HG02943 (cell line): ENCODE data around the gene TAF11L6.
"Not testable (repeated sequence)": the region's sequence is repeated elsewhere in the genome, so short reads cannot be mapped to it uniquely, and the experiment has no call there.

Experiments used
- ATAC-seq: cut with Tn5 transposase; IDR thresholded peaks from one replicate; pipeline ENCODE4 v1.9.1; 2021; ENCODE audit warnings: mild to moderate bottlenecking, low read depth, moderate library complexity; ENCODE audit not compliant: unreplicated experiment

TAF11L6 gene

GRCh38 chr5:17528369-17528768 lies at the start of gene TAF11L6:
TAF11L6 (plus strand) TSS chr5:17528669.
- not testable (repeated sequence) for ATAC-seq

DNA sequence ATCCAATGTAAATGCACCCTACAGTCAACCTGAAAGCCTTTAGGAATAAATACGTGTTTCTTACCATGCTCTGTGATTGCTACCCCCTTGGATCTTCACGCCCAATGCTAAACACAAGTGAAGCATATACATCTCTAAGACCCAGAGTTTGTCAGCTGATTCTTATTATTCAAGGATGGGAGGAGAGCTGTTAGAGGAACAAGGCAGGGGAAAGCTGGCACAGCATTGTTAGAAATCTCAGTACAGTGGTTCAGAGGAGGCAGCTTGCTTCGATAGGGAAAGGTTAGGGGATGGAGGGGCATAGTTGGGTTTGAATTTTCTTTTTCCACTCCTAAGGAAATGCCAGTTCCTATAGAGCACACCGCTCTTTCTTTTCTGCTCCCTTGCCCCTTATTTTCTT lies 47.1 kb upstream of the TAF11L6 start:
- no peak for ATAC-seq

DNA sequence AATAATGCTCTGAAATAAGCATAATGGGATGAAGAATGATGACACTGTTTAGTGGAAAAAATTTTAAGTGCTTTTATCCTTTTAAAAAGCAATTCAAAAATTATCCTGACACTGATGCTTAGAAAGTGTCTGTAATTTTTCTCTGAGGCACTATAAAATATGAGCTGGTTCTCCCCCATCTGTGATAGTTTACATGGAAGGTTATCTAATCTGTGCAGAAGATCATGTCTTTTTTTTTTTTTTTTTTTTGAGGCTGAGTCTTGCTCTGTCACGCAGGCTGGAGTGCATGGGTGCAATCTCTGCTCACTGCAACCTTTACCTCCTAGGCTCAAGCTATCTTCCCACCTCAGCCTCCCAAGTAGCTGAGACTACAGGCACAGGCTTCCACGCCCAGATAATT lies 45.7 kb upstream of the TAF11L6 start:
- ATAC-seq = no peak

DNA sequence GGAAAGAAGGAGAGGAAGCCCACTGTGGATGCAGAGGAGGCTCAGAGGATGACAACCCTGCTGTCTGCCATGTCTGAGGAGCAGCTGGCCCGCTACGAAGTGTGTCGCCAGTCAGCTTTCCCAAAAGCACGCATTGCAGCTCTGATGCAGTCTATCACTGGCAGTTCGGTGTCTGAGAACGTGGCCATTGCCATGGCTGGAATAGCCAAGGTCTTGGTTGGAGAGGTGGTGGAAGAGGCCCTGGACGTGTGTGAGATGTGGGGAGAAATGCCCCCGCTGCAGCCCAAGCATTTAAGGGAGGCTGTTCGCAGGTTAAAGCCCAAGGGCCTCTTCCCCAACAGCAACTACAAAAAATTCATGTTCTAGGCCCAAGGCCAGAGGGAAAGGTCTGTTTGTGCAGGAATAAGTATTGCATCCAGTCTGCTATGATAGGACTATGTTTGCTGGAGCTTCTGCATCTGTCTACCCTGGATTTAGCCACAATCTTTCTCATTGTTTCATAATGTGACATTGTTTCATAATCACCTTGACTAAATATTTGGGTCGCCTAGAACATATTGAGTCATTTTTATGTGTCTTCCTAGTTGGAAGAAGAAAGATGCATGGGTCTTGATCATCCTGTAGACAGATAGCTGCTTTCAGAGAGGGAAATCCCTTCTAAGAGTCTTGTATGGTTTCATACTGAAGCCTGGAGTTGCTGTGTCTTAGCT lies 41.9 kb upstream of the TAF11L6 start:
- ATAC-seq = not testable (repeated sequence)

DNA sequence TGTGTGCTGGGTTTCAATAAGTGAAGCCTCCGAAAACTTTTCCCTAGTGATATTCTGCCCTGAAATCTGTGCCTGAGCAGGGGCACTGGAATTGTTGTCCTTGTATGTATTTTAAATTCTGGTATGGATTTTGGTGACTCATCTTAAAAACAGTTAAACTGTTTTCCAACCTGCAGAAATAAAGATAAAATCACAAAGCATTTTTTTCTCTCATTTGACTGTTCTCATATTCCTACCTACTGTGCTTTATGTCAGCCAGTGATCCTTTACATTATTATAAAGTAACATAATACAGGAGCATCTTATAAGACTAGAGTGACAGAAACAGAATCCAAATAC lies 41.3 kb upstream of the TAF11L6 start:
- no peak for ATAC-seq

DNA sequence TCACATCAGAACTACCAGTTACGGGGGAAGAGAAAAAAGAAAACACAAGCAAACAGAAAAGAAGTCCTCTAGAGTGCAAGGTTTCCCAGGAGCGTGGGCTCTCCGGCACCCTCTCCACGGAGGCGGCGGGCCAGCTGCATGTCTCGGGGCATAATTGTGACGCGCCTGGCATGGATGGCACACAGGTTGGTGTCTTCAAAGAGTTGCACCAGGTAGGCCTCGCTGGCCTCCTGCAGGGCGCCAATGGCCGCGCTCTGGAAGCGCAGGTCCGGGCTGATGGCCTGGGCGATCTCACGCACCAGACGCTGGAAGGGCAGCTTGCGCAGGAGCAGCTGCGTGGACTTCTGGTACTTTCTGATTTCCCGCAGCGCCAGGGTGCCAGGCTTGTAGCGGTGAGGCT lies 37.2 kb upstream of the TAF11L6 start:
- ATAC-seq = not testable (repeated sequence)

GRCh38 chr5:17492770-17493169 lies 35.7 kb upstream of the TAF11L6 start:
- no peak for ATAC-seq

GRCh38 chr5:17497446-17497845 lies 31.0 kb upstream of the TAF11L6 start:
- no peak for ATAC-seq

DNA sequence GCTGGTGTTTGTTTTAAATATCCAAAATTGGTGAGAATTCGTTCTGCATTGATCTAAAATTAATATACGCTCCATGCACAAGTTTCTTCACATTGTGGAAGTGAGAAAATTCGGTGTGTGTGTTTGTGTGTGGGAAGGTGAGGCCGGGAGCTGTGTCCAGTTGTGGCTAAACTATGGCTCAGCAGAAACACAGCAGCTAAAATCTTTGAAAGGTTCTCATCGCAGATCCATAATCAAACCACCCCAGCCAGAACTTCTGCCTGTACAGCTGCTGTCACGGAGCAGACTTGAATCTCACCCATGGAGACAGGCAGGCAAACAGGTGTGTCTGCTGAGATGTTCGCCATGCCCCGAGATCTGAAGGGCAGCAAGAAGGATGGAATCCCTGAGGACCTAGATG lies 30.5 kb upstream of the TAF11L6 start, which contains the start of gene TAF11L2:
Gene TAF11L2, plus strand, starts transcription at position 301 of the 400 bp plus-strand sequence.
- ATAC-seq = not testable (repeated sequence)

- ATAC-seq = no peak
Observed at GRCh38 chr5:17511775-17512325, 16.6 kb upstream of the TAF11L6 start.

GRCh38 chr5:17517526-17517925 lies 10.9 kb upstream of the TAF11L6 start:
- ATAC-seq = not testable (repeated sequence)

- not testable (repeated sequence) for ATAC-seq
Observed at GRCh38 chr5:17518067-17518466, 10.4 kb upstream of the TAF11L6 start, which contains the start of gene TAF11L3. TAF11L3 (plus strand) TSS chr5:17518367.

DNA sequence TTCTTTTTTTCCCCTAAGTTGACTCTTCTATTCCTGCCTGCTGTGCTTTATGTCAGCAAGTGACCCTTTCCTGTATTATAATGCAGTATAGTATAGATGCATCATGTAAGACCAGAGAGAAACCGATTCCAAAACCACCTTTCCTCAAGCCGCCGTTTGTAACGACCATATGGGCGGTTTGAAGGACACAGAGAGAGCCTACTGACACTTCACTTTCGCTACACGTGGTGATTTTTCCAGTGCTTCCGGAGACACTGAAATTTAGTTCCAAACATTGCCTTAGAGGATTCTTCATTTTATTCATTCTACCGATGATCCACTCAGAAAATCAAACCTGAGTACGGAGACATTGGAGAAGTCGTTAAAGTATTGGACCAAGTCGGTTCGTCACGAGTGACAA lies 9.0 kb upstream of the TAF11L6 start:
- not testable (repeated sequence) for ATAC-seq

GRCh38 chr5:17521501-17521900 lies 7.0 kb upstream of the TAF11L6 start, which contains the start of gene TAF11L4:
TAF11L4 (plus strand) TSS chr5:17521801.
- ATAC-seq = not testable (repeated sequence)

DNA sequence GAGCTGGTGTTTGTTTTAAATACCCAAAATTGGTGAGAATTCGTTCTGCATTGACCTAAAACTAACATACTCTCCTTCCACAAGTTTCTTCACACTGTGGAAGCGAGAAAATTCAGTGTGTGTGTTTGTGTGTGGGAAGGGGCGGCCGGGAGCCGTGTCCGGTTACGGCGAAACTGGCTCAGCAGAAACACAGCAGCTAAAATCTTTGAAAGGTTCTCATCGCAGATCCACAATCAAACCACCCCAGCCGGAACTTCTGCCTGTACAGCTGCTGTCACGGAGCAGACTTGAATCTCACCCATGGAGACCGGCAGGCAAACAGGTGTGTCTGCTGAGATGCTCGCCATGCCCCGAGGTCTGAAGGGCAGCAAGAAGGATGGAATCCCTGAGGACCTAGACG lies 3.5 kb upstream of the TAF11L6 start, which contains the start of gene TAF11L5:
Gene TAF11L5, plus strand, starts transcription at position 301 of the 400 bp plus-strand sequence.
- not testable (repeated sequence) for ATAC-seq

GRCh38 chr5:17526504-17526903 lies 2.0 kb upstream of the TAF11L6 start:
- ATAC-seq = not testable (repeated sequence)
